Calu3 (cell line): ENCODE measurements around the gene MFSD1. TPM values are rescaled to one million over a fixed set of nuclear protein-coding genes. Genes with fewer than 3 reads are reported as not detected.
A peak's percentile ranks its signal among the peaks of the same experiment; 100 is the strongest.

Source experiments
- BruUV-seq: library from RNA; stranded (reverse); fragments of 400-500 nt; replicated peaks from 2 replicates; lab custom pipeline; 2021; lab: Mats Ljungman, UMichigan
- CTCF ChIA-PET: fragments of 300-600 bp; sonication (Branson Sonifier 250); formaldehyde crosslinking; loops from one replicate; lab custom pipeline; 2022; ENCODE audit warnings: antibody characterized with exemption; lab: Charles Lee
- DNase-seq: peaks from one replicate; pipeline ENCODE4 v3.0.0; 2022
- H3K27ac Mint-ChIP-seq: one replicate; pipeline ENCODE4 v1.8.0; 2022; ENCODE audit warnings: mixed read lengths; ENCODE audit not compliant: unreplicated experiment
- H3K27me3 Mint-ChIP-seq: one replicate; pipeline ENCODE4 v1.8.0; 2022; ENCODE audit warnings: mixed read lengths; ENCODE audit not compliant: unreplicated experiment
- H3K36me3 Mint-ChIP-seq: one replicate; pipeline ENCODE4 v1.8.0; 2022; ENCODE audit warnings: mild to moderate bottlenecking, moderate library complexity, mixed read lengths; ENCODE audit not compliant: insufficient read depth, unreplicated experiment
- H3K4me1 Mint-ChIP-seq: one replicate; pipeline ENCODE4 v1.8.0; 2022; ENCODE audit warnings: mild to moderate bottlenecking, low read depth, mixed read lengths; ENCODE audit not compliant: unreplicated experiment
- H3K4me3 Mint-ChIP-seq: one replicate; pipeline ENCODE4 v1.8.0; 2022; ENCODE audit warnings: mild to moderate bottlenecking, low read depth, moderate library complexity, mixed read lengths; ENCODE audit not compliant: unreplicated experiment
- H3K9me3 Mint-ChIP-seq: one replicate; pipeline ENCODE4 v1.8.0; 2022; ENCODE audit warnings: low read depth, mixed read lengths; ENCODE audit not compliant: unreplicated experiment
- intact Hi-C: fragments of 100-400 bp; cut with micrococcal nuclease; formaldehyde crosslinking; loops from one replicate; pipeline ENCODE4 v1.10.0; 2022; ENCODE audit not compliant: unreplicated experiment
- total RNA-seq: library from RNA; stranded (reverse); gene quantifications from 2 replicates; pipeline ENCODE4 v1.2.3, GENCODE V29; 2022
- TF ChIP-seq, protein P1 (sequence below): fragments of 200-600 bp; IDR thresholded peaks from one replicate; pipeline ENCODE4 v1.8.0; 2022; ENCODE audit warnings: antibody characterized with exemption; ENCODE audit not compliant: unreplicated experiment

The MFSD1 gene
- total RNA-seq, 1 experiment from 2014 or later: 95.8 TPM

DNA sequence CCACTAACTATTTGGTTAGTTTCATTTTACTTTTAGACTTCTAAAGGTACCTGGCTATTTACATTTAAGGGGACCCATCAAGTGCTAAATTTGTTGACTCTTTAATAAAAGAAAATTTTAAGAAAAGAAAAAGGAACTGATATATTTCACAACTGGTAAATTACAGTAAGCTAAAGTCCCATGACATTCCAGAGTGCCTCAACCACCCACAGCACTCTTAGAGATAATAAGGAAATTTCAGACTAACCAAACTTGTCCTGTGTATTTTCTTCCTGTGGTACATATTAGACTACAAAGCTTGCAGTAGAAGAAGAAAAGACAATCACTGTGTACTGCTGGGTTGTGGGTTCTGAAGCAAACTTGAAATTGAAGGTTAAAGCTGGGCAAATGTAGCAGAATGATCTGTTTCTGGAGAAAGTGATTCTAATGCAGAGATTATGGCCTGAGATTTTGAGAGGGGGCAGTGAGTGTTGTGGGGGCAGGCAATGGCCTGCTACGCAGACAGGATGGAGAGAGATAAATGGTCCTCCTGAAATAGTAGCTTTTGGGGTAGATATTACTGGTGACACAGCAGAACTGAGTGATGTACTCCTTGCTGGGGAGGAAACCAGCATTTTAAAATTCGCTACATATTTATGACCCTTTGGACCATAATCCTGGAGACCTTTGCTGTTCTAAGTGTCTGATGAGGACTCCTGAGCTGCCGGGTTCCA is 24.5 kb upstream of the MFSD1 start:
- CTCF ChIA-PET: interaction anchor here (1.1 to 1.3 kb wide), 4 partner anchors 12 to 50 kb away, joined by 3 to 6 read pairs (median 5); no protein-coding TSS in a partner anchor
- DNase-seq: no peak
- Mint-ChIP-seq H3K36me3 (peaks cover 40% of the 10 kb centered on the region), H3K4me1 (peaks cover 48% of the 10 kb centered on the region), H3K9me3 (peaks cover 13% of the 10 kb centered on the region), H3K27ac (no peak overlapping the region), H3K27me3 (no peaks in the 10 kb centered on the region), H3K4me3 (no peak overlapping the region)
- intact Hi-C loops: no loop called here
- BruUV-seq: no TSS peak
- TF ChIP-seq, protein P1, sequence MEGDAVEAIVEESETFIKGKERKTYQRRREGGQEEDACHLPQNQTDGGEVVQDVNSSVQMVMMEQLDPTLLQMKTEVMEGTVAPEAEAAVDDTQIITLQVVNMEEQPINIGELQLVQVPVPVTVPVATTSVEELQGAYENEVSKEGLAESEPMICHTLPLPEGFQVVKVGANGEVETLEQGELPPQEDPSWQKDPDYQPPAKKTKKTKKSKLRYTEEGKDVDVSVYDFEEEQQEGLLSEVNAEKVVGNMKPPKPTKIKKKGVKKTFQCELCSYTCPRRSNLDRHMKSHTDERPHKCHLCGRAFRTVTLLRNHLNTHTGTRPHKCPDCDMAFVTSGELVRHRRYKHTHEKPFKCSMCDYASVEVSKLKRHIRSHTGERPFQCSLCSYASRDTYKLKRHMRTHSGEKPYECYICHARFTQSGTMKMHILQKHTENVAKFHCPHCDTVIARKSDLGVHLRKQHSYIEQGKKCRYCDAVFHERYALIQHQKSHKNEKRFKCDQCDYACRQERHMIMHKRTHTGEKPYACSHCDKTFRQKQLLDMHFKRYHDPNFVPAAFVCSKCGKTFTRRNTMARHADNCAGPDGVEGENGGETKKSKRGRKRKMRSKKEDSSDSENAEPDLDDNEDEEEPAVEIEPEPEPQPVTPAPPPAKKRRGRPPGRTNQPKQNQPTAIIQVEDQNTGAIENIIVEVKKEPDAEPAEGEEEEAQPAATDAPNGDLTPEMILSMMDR: no peak

DNA sequence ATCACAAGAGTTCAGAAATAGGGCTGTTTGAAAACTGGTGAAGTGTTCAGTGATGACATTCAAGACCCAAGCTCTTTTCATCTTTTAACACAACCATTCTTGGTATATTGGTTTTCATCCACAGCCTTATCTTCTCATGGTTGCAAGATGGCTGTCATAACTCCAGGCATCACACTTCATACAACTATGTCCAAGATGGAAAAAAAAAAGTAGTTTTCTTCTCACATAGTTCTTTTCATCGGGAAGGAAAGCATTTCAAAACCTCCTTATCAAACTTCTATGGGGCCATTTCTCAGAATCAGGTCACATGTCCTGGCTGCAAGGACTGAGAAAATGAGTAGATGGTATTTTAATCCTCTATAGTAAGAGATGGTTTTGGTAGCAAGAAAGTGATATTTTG is 21.1 kb upstream of the MFSD1 start:
- no peaks in the 10 kb centered on the region for H3K27me3 Mint-ChIP-seq
- no TSS peak for BruUV-seq
- peaks cover 24% of the 10 kb centered on the region for H3K4me1 Mint-ChIP-seq
- TF ChIP-seq, protein P1: no peak
- DNase-seq: no peak
- H3K9me3 Mint-ChIP-seq: peaks cover 7% of the 10 kb centered on the region
- H3K36me3 Mint-ChIP-seq: peaks cover 25% of the 10 kb centered on the region
- intact Hi-C loops: no loop called here
- peak overlapping the region; percentile 30 for H3K27ac Mint-ChIP-seq
- CTCF ChIA-PET: interaction anchor here (0.7 to 1.1 kb wide), 3 partner anchors 45 to 54 kb away, joined by 3 read pairs; no protein-coding TSS in a partner anchor
- no peak overlapping the region for H3K4me3 Mint-ChIP-seq

DNA sequence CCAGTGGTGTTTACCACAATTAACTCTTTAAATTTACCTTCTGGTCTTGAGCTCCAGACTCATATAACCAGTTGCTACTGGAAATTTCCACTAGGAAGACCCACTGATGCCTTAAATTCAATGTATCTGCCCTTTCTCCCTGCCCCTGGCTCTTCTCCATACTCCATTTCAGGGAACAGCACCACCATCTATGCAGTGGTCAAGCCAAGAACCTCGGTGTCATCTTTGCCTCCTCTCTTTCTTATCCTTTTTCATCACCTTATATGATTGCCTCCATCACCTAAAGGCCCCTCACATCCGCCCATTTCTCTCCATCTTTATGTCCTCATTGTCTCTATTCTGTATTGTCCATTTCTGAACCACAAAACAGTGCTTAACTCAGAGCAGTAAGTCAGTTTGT is 20.7 kb upstream of the MFSD1 start:
- Mint-ChIP-seq H3K27me3 (no peaks in the 10 kb centered on the region), H3K4me1 (peaks cover 27% of the 10 kb centered on the region), H3K4me3 (no peak overlapping the region), H3K9me3 (peaks cover 11% of the 10 kb centered on the region), H3K36me3 (peaks cover 29% of the 10 kb centered on the region), H3K27ac (peak overlapping the region; percentile 30)
- CTCF ChIA-PET: interaction anchor here (0.7 kb wide), 1 partner anchor 55 kb away, joined by 3 read pairs; no protein-coding TSS in a partner anchor
- DNase-seq: no peak
- intact Hi-C loops: no loop called here
- TF ChIP-seq, protein P1: no peak
- no TSS peak for BruUV-seq

DNA sequence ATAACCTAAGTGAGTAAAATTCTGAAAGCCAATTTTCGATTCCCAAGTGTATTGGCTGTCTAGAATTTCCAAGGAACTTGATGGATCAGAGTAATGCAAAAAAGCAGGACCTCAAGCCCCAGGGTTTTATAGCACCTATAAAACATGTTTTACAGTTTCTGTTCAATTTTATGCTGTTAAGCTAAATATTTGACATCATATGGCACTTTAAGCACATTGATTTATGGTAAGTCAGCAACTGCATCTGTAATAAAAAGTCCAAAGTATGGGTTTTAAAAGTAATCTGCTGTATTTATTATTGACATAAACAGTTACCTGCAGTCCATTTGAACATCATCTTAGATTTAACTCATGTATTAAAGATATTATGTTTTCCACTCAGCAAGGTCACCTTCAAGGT is 20.0 kb upstream of the MFSD1 start:
- H3K27ac Mint-ChIP-seq: no peak overlapping the region
- no peak overlapping the region for H3K4me3 Mint-ChIP-seq
- peaks cover 11% of the 10 kb centered on the region for H3K9me3 Mint-ChIP-seq
- TF ChIP-seq, protein P1: no peak
- intact Hi-C loops: no loop called here
- CTCF ChIA-PET: no interaction called here
- no TSS peak for BruUV-seq
- H3K36me3 Mint-ChIP-seq: peaks cover 29% of the 10 kb centered on the region
- DNase-seq: no peak
- peaks cover 28% of the 10 kb centered on the region for H3K4me1 Mint-ChIP-seq
- no peaks in the 10 kb centered on the region for H3K27me3 Mint-ChIP-seq
